Fibroblast of peridontal ligament (primary cell): Measurements from ENCODE around the gene LINC01488.

ENCODE experiments used
- DNase-seq: peaks from one replicate; pipeline ENCODE4 v3.0.0-alpha.2; 2010; ENCODE audit errors: extremely low read depth

The LINC01488 gene

DNA sequence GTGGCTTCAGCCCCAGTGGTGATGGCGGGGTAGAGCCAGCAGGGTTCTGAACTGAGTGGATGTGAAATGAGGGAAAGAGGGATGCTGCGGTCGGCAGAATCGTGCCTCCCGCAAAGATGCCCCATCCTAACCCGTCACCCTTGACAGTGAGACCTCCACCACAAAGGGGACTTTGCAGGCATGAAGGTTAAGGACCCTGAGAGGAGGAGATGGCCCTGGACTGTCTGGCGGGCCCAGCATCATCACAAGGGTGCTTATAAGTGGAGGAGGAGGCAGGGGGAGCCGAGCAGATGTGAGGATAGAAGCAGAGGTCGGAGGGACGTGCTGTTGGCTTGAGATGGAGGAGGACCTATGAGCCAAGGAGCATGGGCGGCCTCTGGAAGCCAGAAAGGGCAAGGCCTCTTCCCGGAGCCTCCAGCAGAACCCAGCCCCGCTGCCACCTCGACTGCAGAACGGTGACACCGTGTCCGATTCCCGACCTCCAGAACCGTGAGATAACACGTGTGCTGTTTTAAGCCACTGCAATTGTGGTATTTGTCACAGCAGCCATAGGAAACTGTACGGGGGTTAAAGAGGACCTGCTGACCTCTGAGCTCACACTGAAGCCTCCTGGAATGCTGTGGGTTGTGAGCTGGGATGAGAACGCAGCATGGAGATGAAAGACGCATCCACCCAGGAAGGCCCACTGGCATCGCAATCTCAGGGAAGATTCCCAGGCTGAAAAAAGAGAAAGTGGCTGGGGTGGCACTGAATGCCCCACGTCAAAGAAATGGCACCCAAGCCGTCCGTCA lies 10.9 kb downstream of the LINC01488 start:
- DNase-seq: no peak

DNA sequence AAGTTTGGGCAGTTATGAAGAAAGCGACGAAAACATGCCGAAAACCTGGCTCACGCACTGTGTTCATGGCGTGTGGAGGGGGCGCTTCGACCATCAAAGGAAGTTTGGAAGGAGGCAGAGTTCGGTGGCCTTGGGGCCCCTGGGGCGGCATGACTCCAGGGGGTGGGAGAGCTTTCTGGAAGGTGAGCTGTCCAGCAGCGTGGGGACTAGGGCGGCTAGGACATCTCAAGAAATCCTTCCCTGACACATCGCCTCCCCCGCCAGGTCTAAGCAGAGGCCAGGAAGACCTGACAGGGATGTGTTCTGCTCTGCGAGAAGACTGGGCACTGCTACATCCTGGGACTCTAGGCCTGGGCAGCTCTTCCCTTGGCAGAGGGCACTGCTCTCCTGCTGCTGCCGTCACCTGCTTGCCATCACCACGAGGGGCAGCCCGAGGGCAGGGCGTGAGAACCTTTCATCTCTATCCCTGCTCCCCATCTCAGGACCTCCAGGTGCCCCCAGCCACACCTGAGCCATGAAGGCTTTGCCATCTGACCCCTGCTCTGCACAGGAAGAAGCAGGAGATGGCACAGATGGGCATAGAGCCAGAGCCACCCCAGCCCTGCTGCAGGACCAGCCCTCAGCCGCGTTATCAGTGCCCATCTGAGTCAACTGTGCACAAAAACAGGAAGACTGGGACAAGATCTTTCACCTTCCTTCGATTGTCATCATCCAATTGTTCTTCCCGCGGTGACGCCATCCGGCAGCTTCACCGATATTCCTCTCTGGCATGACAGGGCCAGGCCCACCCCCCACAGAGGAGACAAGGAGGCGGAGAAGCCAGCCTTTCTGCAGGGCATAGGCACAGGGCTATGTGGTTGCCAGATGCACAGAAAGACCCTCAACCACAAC lies 12.7 kb downstream of the LINC01488 start:
- DNase-seq: no peak

DNA sequence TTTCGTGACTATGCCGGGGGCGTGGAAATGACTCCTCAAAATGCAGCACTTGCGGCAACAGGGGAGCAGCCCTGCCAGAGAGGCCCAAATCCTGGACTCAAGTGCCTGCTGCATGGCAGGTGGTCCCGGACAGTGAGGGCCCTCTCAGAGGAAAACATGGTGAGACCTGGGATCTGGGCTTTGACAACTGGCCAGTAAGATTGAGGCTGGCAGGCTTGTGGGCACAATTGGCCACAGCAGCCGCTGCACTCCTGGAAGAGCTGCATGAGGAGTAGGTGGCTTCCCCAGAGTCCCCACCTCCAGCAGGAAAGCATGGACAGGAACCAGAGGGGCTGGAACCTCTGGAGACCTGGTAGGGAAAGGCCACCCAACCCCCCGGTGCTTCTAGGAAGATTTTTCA lies 13.4 kb downstream of the LINC01488 start:
- no peak for DNase-seq

DNA sequence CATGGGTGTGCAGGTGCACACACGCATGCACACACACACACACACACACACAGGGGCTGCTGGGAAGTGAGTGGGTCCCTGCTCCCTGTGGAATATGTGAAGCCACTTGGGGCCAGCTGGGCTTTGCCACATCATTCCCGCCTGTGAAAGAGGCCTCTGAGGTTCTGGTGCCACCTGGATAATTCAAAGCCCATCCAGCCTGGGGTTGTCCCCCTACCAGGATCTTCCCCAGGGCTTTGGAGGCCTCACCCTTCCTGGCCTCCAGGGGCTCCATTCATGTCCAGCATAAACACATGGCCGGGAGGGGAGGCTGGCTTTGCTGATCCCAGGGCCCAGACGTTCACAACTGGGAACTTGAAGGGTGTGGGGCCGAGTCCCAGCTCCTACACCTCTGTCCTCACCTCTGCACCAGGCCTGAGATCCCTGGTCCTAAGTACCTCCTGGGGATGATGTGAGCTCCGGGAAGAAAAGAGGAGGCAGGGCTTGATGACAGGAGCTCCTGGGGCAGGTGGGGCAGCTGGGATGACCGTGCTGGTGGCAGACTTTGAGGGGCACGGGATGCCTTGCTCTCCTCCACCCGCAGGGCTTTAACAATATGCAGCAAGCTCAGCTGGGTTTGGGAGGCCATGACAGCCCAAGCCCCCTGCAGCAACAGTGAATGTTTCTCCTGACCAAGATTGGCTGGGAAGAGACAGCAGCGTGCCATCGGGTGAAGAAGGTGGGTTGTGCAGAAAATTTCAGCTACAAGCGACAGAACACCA lies 14.2 kb downstream of the LINC01488 start:
- DNase-seq: no peak

DNA sequence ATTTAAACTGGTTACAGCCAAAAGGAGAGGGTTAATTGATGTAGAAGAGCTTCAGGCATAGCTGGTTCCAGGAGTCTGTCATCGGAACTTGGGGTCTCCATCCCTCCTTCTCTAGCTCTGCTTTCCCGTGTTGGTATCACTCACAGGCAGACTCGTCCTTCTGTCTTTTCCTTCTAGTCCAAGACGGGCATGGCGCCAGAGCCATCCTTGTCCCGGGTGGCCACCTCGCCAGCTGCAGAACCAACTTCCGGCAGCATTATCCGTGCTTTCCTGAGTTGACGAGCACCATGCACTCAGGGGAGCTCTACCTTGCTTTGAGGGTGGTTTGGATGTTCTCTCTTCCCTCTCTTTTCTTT lies 14.7 kb downstream of the LINC01488 start:
- DNase-seq: no peak

DNA sequence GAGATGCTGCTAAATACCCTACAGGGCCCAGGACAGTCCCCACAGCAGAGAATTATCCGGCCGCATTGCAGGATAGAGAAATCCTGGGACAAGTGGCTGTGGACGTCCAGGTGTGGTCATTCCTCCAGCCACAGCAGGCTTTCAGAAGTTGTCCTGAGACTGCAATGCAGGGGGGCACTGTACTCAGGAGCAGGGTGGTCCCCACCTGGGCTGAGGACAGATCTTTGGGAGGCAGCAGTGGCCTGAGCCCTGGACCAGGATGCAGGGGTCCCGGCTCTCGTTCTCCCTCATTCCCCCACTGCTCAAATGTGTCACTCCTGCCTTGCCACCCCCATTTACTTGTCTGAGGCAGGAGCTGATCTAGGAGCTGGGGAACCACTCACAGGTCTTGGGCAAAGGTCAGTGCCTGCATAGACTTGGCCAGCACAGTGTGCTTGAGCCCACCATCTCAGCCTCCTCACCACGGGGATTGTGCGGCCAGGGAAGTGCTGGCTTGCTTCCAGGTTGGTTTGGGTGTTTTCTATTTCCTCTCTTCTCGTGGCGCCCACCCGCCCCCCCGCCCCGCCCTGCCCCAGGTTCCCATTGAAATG lies 15.3 kb downstream of the LINC01488 start:
- DNase-seq: no peak

DNA sequence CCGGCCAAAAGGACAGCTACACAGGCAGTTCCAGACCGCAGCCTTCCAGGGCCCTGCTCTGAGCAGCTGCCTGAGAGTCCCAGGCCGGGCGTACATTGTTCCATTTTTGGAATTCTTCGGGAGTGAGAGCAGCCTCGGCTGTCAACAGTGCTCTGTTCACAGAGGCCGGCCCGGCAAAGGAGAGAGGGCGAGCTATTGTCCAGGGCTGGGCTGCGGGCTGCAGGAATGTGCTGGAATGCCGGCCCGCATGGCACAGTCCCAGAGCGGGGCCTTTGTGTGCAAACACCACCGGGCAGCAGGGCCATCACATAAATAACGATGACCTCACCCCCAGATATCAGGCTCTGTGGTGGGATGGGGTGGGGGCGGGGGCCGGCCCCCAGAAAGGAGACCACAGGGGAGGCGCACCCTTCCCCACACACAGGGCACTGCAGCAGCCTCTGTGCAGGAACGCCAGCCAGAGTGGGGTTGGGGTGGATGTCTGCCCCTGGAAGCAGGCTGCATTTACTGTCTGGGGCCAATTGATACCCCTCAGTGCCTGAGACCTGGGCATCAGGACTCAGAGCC lies 15.8 kb downstream of the LINC01488 start:
- DNase-seq: peak; percentile 96

DNA sequence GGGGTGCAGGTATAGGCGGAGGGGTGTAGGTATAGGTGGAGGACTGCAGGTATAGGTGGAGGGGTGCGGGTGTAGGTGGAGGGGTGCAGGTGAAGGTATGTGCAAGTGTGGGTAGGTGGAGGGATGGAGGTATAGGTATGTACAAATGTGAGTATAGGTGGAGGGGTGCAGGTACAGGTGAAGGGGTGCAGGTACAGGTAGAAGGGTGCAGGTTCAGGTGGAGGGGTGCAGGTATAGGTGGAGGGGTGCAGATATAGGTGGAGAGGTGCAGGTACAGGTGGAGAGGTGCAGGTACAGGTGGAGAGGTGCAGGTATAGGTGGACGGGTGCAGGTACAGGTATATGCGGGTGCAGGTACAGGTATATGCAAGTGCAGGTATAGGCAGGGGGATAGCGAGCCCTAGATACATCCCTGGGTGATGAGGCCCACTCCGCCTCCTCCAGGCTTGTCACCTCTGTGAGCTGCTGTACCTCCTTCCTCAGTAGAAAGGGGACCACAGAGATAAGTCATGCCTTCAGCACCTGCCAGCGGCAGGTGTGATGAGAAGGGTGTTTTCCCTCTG lies 17.2 kb downstream of the LINC01488 start:
- DNase-seq: no peak

DNA sequence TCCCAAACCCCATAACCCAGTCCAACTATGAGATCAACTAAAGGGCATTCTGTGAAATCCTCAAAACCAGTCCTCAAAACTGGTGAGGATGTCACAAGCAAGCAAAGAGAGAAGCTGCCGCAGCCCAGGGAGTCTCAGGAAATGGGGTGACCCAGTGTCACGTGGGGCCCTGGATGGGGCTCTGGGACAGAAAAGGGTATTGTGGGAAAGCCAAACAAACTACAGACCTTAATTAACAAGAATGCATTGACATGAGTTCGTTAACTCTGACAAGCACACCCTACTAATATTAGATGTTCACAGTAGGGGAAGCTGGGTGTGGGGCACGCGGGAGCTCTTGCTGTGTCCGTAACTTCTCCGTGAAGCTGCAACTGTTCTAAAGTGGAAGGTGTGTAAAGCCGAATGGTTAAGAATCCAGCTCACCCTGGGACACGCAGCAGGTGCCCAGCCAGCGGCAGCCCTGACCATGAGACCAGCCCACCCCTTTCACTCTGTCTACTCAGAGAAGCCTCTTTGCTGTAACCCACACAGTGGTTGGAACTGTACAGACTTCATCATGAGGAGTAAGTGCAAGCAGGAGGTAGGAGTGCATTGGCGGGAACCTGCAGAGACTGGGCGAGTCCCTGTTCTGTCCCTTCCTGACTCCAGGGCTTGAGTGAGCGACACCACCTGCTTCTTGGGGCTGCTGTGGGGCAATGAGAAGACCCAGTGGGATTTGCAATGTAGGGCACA lies 17.9 kb downstream of the LINC01488 start:
- DNase-seq: no peak

DNA sequence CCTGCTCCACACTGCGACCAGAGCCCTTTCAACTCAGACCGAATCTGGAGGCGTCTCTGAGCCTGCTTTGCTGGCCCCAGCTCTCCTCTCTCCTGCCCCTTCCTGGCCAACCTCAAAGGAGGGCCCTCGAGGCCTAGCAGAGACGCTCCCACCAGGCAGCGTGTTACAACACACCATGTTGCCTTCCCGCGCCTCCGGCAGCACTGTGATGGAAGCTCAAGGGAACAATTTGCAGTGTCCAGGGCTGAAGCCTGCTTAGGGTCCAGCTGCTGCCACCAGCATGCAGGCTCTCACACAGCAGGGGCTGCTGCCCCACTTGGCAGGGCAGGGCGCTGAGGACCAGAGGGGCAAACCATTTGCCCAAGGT lies 18.4 kb downstream of the LINC01488 start:
- DNase-seq: no peak

DNA sequence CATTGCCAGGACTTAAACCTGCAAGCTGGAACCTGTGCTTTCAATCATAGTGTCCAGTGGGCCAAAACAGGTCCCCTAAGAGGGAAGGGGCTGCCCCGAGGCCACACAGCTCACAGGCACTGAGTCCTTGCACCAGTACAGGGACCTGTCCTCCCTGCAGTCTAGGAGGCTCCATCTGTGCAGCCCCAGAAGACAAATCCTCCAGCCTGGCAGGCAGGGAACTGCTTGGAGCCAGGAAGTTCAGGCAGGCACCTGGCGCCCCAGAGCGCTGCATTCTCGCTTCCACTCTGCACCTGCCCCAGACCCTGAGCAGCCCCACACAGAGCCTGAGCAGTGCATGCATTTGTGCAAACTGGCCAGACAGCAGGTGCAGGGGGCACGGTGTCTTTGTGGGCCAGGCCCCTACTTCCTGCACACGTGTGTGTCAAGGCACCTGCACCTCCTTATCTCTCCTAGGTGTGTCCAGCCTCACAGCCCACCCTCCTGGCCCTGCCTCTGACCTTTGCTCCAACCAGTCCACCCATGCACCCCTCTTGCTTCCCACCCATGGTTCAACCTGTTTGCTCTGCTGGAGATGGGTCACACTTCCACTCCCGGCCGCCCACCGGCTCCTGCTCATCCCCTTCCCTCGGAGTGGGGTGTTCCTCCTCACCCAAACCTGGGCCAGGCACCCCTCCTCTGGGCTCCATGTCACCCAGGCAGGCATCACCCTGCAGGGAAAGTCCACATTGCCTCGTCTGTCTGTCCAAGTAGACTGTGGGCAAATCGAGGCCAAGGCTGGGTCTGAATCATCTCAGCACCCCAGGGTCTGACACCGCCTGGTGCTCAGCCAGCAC lies 19.0 kb downstream of the LINC01488 start:
- DNase-seq: no peak

DNA sequence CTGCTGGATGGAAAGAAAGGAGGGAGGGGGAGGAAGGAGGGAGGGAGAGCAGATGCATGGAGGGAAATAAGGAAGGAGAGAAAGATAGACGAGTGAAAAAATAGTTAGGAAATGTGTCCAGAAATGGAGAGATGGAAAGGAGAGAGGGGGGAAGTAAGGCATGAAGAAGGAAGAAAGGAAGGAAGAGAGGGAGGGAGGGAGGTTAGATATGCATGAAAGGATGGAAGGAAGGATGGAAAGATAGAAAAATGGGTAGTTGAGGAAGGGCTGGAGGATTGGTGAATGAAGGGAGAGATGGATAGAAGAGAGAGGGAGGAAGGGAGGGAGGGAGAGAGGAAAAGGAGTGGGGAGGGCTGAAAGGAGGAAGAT lies 19.6 kb downstream of the LINC01488 start:
- no peak for DNase-seq

DNA sequence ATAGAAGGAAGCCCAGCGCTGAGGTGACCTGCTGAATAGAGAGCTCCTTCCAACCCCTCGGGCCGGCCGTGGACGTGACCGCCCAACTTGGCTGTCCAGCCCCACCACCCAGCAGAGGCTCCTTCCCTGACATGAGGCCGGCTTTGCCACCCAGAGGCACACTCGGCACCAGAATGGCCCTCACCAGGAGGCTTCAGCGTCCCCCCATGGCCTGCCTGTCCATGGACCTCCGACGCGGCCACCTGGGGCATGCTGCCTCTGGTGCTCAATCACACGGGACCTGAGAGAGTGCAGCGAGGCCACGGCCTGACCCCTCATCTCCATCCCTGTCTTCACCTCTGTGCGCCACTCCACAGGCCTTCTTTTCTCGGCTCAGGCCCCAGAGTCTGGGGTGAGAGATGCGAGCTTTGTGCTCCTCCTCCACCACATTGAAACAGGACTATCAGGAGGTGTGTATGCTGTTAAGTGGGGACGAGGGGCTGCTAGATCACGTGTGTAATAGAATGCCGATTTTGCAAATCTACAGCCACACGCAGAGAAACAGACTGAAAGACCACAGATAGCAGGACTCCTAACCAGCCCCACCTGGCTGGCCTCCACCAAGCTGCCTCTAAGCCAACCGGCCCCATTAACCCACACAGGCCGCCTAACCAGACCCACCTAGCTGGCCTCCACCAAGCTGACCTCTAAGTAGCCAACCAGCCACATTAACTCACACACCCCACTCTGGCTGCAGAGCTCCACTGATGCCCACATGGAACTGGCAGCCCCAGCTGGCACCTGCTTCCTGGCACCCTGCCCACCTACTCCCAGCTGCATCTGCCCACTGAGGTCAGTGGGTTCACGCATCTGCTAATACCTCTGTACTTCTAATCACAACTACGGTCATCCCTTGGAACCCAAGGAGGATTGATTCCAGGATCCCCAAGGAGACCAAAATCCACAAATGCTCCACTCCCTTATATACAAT lies 20.7 kb downstream of the LINC01488 start:
- DNase-seq: no peak

DNA sequence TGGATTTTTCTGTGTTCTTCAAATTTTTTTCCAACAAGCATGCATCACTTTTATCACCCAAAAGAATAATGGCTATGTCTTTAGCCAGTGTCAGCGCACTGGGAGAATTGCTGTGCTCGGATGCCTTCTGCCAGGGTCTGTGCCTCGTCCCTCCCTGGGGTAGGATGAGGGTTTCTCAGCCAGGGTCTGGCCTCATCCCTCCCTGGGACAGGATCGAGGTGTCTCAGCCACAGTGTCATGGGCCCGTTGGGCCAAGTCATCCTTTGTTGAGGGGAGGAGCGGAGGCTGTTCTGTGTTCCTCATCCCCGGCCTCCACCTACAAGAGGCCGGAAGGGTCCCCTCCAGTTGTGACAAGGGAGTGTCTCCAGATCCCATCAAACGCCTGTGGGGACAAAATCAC lies 22.7 kb downstream of the LINC01488 start:
- no peak for DNase-seq

DNA sequence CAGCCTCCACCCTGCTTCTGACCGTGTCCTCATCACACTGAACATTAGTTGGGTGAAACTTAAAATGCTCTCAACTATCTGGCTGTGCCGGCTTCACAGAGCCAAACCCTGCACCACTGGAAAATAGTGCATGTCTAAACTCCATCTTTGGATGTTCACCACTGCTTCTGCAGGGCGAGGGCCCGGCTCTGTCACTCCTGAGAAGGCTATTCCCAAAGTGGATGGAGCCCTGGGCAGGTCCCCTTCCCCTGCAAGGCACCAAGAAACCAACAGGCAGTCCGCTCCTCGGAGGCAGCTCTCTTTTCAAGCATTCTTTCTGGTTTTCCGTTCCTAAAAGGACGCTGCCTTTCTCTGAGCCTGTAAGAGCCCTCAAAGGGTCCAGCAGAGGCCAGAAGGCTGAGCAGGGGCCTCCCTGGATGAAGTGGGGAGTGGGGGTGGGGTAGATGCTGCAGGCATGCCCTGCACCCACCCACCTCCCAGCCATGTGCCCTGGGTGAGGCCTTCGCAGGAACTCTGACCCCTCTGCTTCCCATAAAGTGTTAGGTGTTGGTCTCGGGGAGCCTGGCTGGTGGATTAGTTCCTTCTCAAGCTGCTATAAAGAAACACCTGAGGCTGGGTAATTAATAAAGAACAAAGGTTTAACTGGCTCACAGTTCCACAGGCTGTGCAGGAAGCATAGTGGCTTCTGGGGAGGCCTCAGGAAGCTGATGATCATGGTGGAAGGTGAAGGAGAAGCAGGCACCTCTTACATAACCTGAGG lies 23.3 kb downstream of the LINC01488 start:
- no peak for DNase-seq

DNA sequence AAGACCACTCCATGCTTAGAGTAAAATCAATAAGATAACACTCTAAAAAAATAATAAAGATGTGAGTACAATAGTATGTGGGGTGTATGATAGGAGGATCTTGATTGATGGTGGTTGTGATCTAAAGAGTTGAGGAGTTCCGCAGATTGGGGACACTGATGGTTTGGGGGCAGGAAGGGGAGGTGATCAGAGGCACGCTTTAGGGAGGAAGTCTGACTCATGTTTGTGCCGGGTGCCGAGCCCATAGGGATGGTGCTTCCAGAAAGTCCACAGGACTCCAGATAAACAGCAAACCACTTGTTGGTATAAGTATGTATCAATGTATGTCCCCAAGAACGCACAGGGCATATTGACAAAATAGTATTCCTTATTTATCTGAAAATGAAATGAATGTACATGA lies 27.5 kb downstream of the LINC01488 start:
- no peak for DNase-seq

DNA sequence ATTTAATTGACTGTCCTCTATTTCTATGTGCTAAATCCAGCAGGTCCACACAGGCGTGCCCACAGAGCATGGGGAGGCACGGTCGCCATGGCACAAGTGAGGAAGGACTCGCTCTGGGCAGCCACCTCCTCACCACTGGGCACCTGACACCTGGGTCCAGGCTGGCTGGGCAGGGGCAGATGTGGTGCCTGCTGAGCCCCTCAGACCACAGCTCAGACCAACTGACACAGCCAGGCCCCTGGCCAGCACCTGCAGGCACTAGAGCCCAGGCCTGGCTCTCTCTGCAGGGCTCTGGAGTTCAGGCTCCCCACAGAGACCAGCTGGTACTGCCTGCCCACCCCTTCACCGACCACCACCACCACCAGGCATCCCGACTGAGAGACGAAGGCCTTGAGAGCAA lies 27.9 kb downstream of the LINC01488 start:
- DNase-seq: no peak

DNA sequence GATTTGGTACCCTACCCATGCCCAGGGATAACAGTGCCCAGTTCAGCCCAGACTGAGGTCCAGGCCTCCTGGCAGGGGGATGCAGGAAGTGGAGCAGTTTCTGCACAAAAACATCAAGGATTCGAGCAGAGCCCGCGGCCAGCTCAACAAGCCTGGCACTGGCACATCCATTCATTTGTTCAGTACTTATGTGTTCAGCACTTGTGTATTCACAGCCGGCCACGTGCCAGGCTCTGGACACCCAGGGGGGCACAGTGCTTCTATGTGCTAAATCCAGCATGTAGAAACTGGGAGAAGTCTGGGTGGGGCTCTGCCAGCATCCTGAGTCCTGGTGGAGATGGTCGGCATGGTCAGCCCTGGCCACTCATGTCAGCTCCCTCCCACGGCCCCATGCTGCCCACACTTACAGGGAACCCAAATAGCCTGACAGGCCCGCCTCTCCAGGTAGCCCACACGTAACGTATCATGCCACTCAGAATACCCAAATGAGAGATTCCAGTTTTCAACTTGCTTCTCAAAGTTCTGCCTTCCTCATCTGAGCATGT lies 28.5 kb downstream of the LINC01488 start:
- no peak for DNase-seq
